ENCODE measurements around the gene SYNC.
"Not testable (repeated sequence)": the region's sequence is repeated elsewhere in the genome, so short reads cannot be mapped to it uniquely, and the experiment has no call there.

The SYNC gene

GRCh38 chr1:32693455-32694174 lies 9.0 kb downstream of the SYNC start:
- no peak for DNase-seq

- no peak for DNase-seq
Measured at GRCh38 chr1:32686387-32686786, 16.2 kb downstream of the SYNC start.

- DNase-seq, result no peak
Measured at GRCh38 chr1:32685498-32685897, 17.1 kb downstream of the SYNC start.

- DNase-seq, result peak in 1 of 14 donors; percentile 4
Measured at GRCh38 chr1:32684167-32684811, 18.3 kb downstream of the SYNC start.

GRCh38 chr1:32683397-32683796 lies 19.2 kb downstream of the SYNC start:
- no peak for DNase-seq

- DNase-seq, result no peak
Measured at GRCh38 chr1:32681999-32682398, 20.6 kb downstream of the SYNC start.

GRCh38 chr1:32681509-32681908 lies 21.1 kb downstream of the SYNC start:
- peak in 2 of 14 donors; percentile 0 to 8 for DNase-seq

GRCh38 chr1:32680642-32681041 lies 21.9 kb downstream of the SYNC start:
- DNase-seq, result no peak

- not testable (repeated sequence) for DNase-seq
Measured at GRCh38 chr1:32679993-32680392, 22.6 kb downstream of the SYNC start.

- DNase-seq, result no peak
Measured at GRCh38 chr1:32676945-32677344, 25.6 kb downstream of the SYNC start.

- not testable (repeated sequence) for DNase-seq
Measured at GRCh38 chr1:32668716-32669115, 33.9 kb downstream of the SYNC start.

GRCh38 chr1:32666901-32667566 lies 35.5 kb downstream of the SYNC start:
- no peak for DNase-seq

- no peak for DNase-seq
Measured at GRCh38 chr1:32665915-32666314, 36.7 kb downstream of the SYNC start.

- DNase-seq, result no peak
Measured at GRCh38 chr1:32659581-32659980, 43.0 kb downstream of the SYNC start.

- DNase-seq, result no peak
Measured at GRCh38 chr1:32652244-32652962, 50.2 kb downstream of the SYNC start.

GRCh38 chr1:32651461-32652073 lies 51.0 kb downstream of the SYNC start:
- peak in 1 of 14 donors; percentile 45 for DNase-seq

- DNase-seq, result peak; percentile 91 to 98 (median 96)
Measured at GRCh38 chr1:32650752-32651460, 51.7 kb downstream of the SYNC start, which contains the start of gene RBBP4. Gene RBBP4 (plus strand): TSS chr1:32651208. CDS start chr1:32651307, 99 bp downstream.

GRCh38 chr1:32650248-32650751 lies 52.3 kb downstream of the SYNC start, which contains the start of gene ZBTB8OS:
Gene ZBTB8OS (minus strand): TSS chr1:32650550. CDS start chr1:32650529, 21 bp downstream.
- peak; percentile 21 to 91 (median 82) for DNase-seq

- no peak for DNase-seq
Measured at GRCh38 chr1:32647308-32648134, 55.0 kb downstream of the SYNC start.

- DNase-seq, result no peak
Measured at GRCh38 chr1:32644426-32644825, 58.1 kb downstream of the SYNC start.
